ENCODE results near the gene CBLL1. TPM values are rescaled to one million over a fixed set of nuclear protein-coding genes. Genes with fewer than 3 reads are reported as not detected.
A peak's percentile ranks its signal among the peaks of the same experiment; 100 is the strongest.

The CBLL1 gene
- total RNA-seq, 1 donor from 2014 or later, result 22.8 TPM

DNA sequence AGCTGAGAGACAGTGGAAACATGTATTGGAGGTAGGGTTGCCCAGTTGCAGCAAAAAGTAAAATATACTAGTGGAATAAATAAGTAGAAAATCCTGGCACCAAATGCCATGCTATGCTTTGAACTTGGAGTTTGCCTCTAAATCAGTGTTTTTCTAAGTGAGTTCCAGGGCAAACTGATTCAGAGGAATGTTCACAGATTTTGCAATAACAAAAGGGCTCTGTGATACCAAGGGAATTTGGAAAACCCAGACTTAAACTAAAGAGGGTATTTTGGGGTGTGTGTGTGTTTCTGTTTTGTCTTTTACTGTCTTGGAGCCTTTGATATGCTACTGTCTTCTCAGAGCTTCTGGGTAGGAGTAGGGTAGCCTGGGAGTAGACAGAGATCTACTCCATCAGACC lies 43.4 kb upstream of the CBLL1 start:
- Histone ChIP-seq H3K4me1 (no peaks in the 10 kb centered on the region), H3K27ac (no peak overlapping the region), H3K36me3 (no peaks in the 10 kb centered on the region), H3K4me3 (no peak overlapping the region), H3K9me3 (no peaks in the 10 kb centered on the region), H3K27me3 (no peaks in the 10 kb centered on the region)
- ATAC-seq, result no peak
- intact Hi-C loops (cut with DNase I), result no loop called here
- no peak for DNase-seq
- TF ChIP-seq, protein P1, sequence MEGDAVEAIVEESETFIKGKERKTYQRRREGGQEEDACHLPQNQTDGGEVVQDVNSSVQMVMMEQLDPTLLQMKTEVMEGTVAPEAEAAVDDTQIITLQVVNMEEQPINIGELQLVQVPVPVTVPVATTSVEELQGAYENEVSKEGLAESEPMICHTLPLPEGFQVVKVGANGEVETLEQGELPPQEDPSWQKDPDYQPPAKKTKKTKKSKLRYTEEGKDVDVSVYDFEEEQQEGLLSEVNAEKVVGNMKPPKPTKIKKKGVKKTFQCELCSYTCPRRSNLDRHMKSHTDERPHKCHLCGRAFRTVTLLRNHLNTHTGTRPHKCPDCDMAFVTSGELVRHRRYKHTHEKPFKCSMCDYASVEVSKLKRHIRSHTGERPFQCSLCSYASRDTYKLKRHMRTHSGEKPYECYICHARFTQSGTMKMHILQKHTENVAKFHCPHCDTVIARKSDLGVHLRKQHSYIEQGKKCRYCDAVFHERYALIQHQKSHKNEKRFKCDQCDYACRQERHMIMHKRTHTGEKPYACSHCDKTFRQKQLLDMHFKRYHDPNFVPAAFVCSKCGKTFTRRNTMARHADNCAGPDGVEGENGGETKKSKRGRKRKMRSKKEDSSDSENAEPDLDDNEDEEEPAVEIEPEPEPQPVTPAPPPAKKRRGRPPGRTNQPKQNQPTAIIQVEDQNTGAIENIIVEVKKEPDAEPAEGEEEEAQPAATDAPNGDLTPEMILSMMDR (IDR thresholded peaks at IDR 0.05), result no peak

- intact Hi-C loops (cut with DNase I), result no loop called here
- Histone ChIP-seq H3K36me3 (no peaks in the 10 kb centered on the region), H3K27ac (no peak overlapping the region), H3K4me1 (no peaks in the 10 kb centered on the region), H3K9me3 (no peaks in the 10 kb centered on the region), H3K4me3 (no peak overlapping the region), H3K27me3 (no peaks in the 10 kb centered on the region)
- ATAC-seq (no peak), DNase-seq (no peak)
- TF ChIP-seq, protein P1 (IDR thresholded peaks at IDR 0.05), result no peak
Observed at GRCh38 chr7:107701191-107701590, 42.8 kb upstream of the CBLL1 start.

- Histone ChIP-seq H3K4me3 (no peak overlapping the region), H3K9me3 (no peaks in the 10 kb centered on the region), H3K27ac (no peak overlapping the region), H3K36me3 (no peaks in the 10 kb centered on the region), H3K27me3 (no peaks in the 10 kb centered on the region), H3K4me1 (no peaks in the 10 kb centered on the region)
- ATAC-seq (no peak), DNase-seq (no peak)
- TF ChIP-seq, protein P1 (IDR thresholded peaks at IDR 0.05), result no peak
- intact Hi-C loops (cut with DNase I), result no loop called here
Observed at GRCh38 chr7:107703219-107703618, 40.7 kb upstream of the CBLL1 start.

GRCh38 chr7:107703872-107704271 lies 40.1 kb upstream of the CBLL1 start:
- no peak for ATAC-seq
- intact Hi-C loops (cut with DNase I), result no loop called here
- DNase-seq, result no peak
- Histone ChIP-seq H3K27ac (no peak overlapping the region), H3K36me3 (no peaks in the 10 kb centered on the region), H3K4me1 (no peaks in the 10 kb centered on the region), H3K4me3 (no peak overlapping the region), H3K27me3 (no peaks in the 10 kb centered on the region), H3K9me3 (no peaks in the 10 kb centered on the region)
- TF ChIP-seq, protein P1 (IDR thresholded peaks at IDR 0.05), result no peak

DNA sequence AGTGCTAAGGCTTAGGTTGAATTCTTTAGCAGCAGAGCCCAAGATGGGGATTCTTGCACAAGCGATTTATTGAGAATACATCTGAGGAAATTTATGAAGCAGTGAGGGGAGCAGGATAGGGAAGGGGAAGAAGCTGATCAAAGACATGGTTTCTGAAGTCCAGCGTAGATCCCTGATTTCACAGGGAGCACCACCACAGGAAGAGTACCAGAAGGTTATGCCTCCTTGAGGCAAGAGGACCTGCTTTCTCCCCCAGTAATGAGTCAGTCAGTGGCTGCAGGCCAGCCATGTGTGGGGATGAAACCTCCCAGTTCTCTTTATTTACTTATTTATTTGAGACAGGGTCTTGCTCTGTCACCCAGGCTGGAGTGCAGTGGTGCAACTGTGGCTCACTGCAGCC lies 35.0 kb upstream of the CBLL1 start:
- ATAC-seq, result no peak
- H3K36me3 ChIP-seq, result no peaks in the 10 kb centered on the region
- H3K4me1 ChIP-seq, result no peaks in the 10 kb centered on the region
- H3K4me3 ChIP-seq, result no peak overlapping the region
- no peak for DNase-seq
- no peaks in the 10 kb centered on the region for H3K27me3 ChIP-seq
- intact Hi-C loops (cut with DNase I), result no loop called here
- TF ChIP-seq, protein P1 (IDR thresholded peaks at IDR 0.05), result no peak
- H3K27ac ChIP-seq, result no peak overlapping the region
- H3K9me3 ChIP-seq, result no peaks in the 10 kb centered on the region

GRCh38 chr7:107711301-107711700 lies 32.6 kb upstream of the CBLL1 start:
- Histone ChIP-seq H3K9me3 (no peaks in the 10 kb centered on the region), H3K4me1 (no peaks in the 10 kb centered on the region), H3K4me3 (no peak overlapping the region), H3K27ac (no peak overlapping the region), H3K27me3 (no peaks in the 10 kb centered on the region), H3K36me3 (no peaks in the 10 kb centered on the region)
- TF ChIP-seq, protein P1 (IDR thresholded peaks at IDR 0.05), result no peak
- intact Hi-C loops (cut with DNase I), result no loop called here
- ATAC-seq (peak; percentile 59), DNase-seq (no peak)

Measured in upper lobe of right lung (tissue), 1 donor.